ENCODE data around the gene TRIM14.
"Not testable (repeated sequence)": the region's sequence is repeated elsewhere in the genome, so short reads cannot be mapped to it uniquely, and the experiment has no call there.

Gene TRIM14

DNA sequence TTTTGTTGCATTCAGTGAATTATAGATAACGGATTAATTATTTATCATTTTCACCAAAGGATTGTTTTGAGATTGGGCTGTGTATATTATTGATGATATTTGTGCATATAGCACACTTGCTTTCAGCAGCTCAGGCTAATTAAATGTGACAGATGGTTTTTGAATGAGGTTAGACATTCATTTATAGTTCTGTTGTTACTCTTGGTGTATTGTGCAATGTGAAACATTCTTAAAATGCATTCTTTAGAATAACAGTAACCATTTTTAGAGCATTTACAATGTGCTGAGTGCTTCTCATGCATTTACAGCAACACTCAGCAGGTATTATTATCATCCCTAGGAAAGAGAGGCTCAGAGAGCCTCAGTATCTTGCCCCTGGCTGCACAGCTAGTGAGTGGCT is 38.7 kb downstream of the TRIM14 start:
- Histone ChIP-seq H3K79me2 (ENCODE audit: insufficient read depth, low read depth) (no peaks in the 10 kb centered on the region; the same call in 1 of the 2 replicates), H3K4me2 (no peak overlapping the region), H3K36me3 (ENCODE audit: insufficient read depth) (no peaks in the 10 kb centered on the region; the same call in 1 of the 2 replicates), H3K27me3 (ENCODE audit: insufficient read depth, low read depth) (no peaks in the 10 kb centered on the region), H3K4me3 (IDR thresholded peaks at IDR 0.05; ENCODE audit: insufficient read depth, low read depth, low read length) (no peak overlapping the region), H4K20me1 (ENCODE audit: insufficient read depth) (no peaks in the 10 kb centered on the region), H3K4me1 (ENCODE audit: low read depth, poor library complexity, severe bottlenecking) (peaks cover 16% of the 10 kb centered on the region), H3K9ac (no peak overlapping the region), H3K27ac (no peak overlapping the region), H2AFZ (ENCODE audit: low read depth) (no peak overlapping the region)
- TF ChIP-seq, protein P1, sequence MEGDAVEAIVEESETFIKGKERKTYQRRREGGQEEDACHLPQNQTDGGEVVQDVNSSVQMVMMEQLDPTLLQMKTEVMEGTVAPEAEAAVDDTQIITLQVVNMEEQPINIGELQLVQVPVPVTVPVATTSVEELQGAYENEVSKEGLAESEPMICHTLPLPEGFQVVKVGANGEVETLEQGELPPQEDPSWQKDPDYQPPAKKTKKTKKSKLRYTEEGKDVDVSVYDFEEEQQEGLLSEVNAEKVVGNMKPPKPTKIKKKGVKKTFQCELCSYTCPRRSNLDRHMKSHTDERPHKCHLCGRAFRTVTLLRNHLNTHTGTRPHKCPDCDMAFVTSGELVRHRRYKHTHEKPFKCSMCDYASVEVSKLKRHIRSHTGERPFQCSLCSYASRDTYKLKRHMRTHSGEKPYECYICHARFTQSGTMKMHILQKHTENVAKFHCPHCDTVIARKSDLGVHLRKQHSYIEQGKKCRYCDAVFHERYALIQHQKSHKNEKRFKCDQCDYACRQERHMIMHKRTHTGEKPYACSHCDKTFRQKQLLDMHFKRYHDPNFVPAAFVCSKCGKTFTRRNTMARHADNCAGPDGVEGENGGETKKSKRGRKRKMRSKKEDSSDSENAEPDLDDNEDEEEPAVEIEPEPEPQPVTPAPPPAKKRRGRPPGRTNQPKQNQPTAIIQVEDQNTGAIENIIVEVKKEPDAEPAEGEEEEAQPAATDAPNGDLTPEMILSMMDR (conservative IDR thresholded peaks at IDR 0.05; ENCODE audit: low read depth, low read length) = no peak

GRCh38 chr9:98078895-98079294 is 40.1 kb downstream of the TRIM14 start:
- no peak overlapping the region for H3K9ac ChIP-seq
- no peak overlapping the region for H3K27ac ChIP-seq
- no peaks in the 10 kb centered on the region; the same call in 1 of the 2 replicates for H3K36me3 ChIP-seq (ENCODE audit: insufficient read depth)
- H4K20me1 ChIP-seq (ENCODE audit: insufficient read depth) = no peaks in the 10 kb centered on the region
- no peaks in the 10 kb centered on the region for H3K27me3 ChIP-seq (ENCODE audit: insufficient read depth, low read depth)
- H3K4me1 ChIP-seq (ENCODE audit: low read depth, poor library complexity, severe bottlenecking) = peaks cover 29% of the 10 kb centered on the region
- no peak overlapping the region for H3K4me3 ChIP-seq (IDR thresholded peaks at IDR 0.05; ENCODE audit: insufficient read depth, low read depth, low read length)
- TF ChIP-seq, protein P1 (conservative IDR thresholded peaks at IDR 0.05; ENCODE audit: low read depth, low read length) = no peak
- no peak overlapping the region for H2AFZ ChIP-seq (ENCODE audit: low read depth)
- H3K79me2 ChIP-seq (ENCODE audit: insufficient read depth, low read depth) = no peaks in the 10 kb centered on the region; the same call in 1 of the 2 replicates
- H3K4me2 ChIP-seq = no peak overlapping the region

GRCh38 chr9:98076514-98076890 is 42.5 kb downstream of the TRIM14 start:
- H3K4me1 ChIP-seq (ENCODE audit: low read depth, poor library complexity, severe bottlenecking) = peaks cover 13% of the 10 kb centered on the region
- H3K27me3 ChIP-seq (ENCODE audit: insufficient read depth, low read depth); H3K4me2 ChIP-seq; H3K4me3 ChIP-seq (IDR thresholded peaks at IDR 0.05; ENCODE audit: insufficient read depth, low read depth, low read length); H3K9ac ChIP-seq; H3K27ac ChIP-seq; H3K79me2 ChIP-seq (ENCODE audit: insufficient read depth, low read depth); H3K36me3 ChIP-seq (ENCODE audit: insufficient read depth); H2AFZ ChIP-seq (ENCODE audit: low read depth); H4K20me1 ChIP-seq (ENCODE audit: insufficient read depth): not testable (repeated sequence)

- TF ChIP-seq, protein P1 (conservative IDR thresholded peaks at IDR 0.05; ENCODE audit: low read depth, low read length) = no peak
- no peak overlapping the region for H3K9ac ChIP-seq
- H3K36me3 ChIP-seq (ENCODE audit: insufficient read depth) = no peaks in the 10 kb centered on the region; the same call in 1 of the 2 replicates
- no peak overlapping the region for H2AFZ ChIP-seq (ENCODE audit: low read depth)
- no peaks in the 10 kb centered on the region; the same call in 1 of the 2 replicates for H3K79me2 ChIP-seq (ENCODE audit: insufficient read depth, low read depth)
- no peaks in the 10 kb centered on the region for H4K20me1 ChIP-seq (ENCODE audit: insufficient read depth)
- no peak overlapping the region for H3K27ac ChIP-seq
- peaks cover 13% of the 10 kb centered on the region for H3K4me1 ChIP-seq (ENCODE audit: low read depth, poor library complexity, severe bottlenecking)
- no peaks in the 10 kb centered on the region for H3K27me3 ChIP-seq (ENCODE audit: insufficient read depth, low read depth)
- no peak overlapping the region for H3K4me2 ChIP-seq
- no peak overlapping the region for H3K4me3 ChIP-seq (IDR thresholded peaks at IDR 0.05; ENCODE audit: insufficient read depth, low read depth, low read length)
Measured at GRCh38 chr9:98075332-98075805, 43.7 kb downstream of the TRIM14 start.

DNA sequence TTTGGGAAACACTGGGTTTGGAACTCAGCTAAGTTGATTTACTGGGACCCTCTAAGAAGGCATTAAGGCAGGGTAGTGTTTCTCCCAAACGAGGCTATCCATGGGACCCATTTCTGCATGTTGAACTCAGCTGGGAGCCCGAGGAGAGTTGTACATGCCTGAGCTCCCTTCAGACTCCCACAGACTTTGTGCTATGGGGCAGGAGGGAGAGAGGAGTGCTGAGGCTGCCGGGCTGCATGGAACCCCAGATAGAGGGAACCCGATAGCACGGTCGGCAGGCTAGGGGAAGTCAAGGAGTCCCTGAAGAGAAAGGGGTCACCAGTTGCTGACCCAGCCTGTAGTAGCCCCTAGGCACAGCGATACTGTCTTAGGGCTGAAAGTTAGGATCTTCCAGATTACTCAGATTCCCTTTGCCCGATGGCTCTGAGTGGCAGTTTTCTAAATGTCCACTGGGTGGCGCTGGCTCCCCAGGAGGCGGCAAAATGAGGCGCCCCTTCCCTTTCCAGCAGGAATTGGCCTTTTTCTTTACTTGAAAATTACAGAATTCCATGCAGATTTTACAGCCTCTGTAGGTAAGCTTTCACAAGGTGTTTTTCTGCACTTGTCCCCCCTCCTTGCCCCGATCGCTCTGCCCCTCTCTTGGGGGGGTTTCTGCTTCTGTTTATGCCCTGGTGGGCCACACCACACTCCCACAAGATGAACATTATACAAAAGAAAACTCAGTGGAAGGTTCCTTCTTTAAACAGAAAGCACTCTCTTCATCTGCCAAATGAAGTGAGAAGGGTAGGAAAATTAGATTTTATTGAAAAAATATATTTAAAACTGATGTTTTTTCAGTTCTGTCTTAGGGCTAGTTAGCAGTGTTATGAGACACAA is 44.7 kb downstream of the TRIM14 start:
- Histone ChIP-seq H3K27me3 (ENCODE audit: insufficient read depth, low read depth) (no peaks in the 10 kb centered on the region), H4K20me1 (ENCODE audit: insufficient read depth) (no peaks in the 10 kb centered on the region), H3K4me1 (ENCODE audit: low read depth, poor library complexity, severe bottlenecking) (peaks cover 13% of the 10 kb centered on the region), H3K79me2 (ENCODE audit: insufficient read depth, low read depth) (peaks cover 4% of the 10 kb centered on the region; the same call in 1 of the 2 replicates), H2AFZ (ENCODE audit: low read depth) (no peak overlapping the region), H3K4me3 (IDR thresholded peaks at IDR 0.05; ENCODE audit: insufficient read depth, low read depth, low read length) (no peak overlapping the region), H3K27ac (no peak overlapping the region), H3K9ac (no peak overlapping the region), H3K4me2 (peak overlapping the region; percentile 37; the same call in 1 of the 2 replicates), H3K36me3 (ENCODE audit: insufficient read depth) (no peaks in the 10 kb centered on the region)
- TF ChIP-seq, protein P1 (conservative IDR thresholded peaks at IDR 0.05; ENCODE audit: low read depth, low read length) = peak; percentile 97
